ENCODE results near the gene TMPRSS13.
A peak's percentile ranks its signal among the peaks of the same experiment; 100 is the strongest.
"Not testable (repeated sequence)": the region's sequence is repeated elsewhere in the genome, so short reads cannot be mapped to it uniquely, and the experiment has no call there.

The TMPRSS13 gene

GRCh38 chr11:117950301-117950700 lies 21.1 kb upstream of the TMPRSS13 start:
- peak in 2 of 4 experiments; percentile 24 to 37 for DNase-seq

DNA sequence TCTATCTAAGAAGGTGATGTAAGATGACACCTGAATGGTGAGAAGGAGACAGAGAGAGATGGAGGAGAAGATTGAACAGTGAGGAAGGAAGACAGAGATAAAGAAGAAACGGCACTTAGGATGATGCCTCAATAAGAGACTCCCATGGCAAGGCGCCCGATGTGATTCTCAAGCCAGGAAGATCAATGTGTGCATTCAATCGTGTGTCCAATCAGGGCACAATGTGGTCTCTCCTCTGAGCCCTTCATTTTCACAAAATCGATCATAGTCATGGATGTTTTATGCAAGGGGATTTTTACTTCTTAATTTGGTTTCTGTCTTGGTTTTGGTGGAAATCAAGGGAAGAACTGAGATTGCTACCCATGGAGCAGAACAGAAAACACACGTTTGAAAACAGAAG lies 19.9 kb upstream of the TMPRSS13 start:
- DNase-seq: no peak

DNA sequence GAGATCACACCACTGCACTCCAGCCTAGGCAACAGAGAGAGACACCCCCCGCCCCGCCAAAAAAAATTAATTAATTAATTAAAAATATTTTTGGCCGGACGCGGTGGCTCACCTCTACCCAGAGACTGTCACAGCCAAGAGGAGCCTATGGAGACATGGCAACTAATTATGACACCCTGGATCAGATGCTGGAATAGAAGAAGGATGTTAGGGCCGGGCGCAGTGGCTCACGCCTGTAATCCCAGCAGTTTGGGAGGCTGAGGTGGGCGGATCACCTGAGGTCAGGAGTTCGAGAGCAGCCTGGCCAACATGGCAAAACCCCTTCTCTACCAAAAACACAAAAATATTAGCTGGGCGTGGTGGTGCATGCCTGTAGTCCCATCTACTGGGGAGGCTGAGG lies 19.3 kb upstream of the TMPRSS13 start:
- DNase-seq: not testable (repeated sequence)

- DNase-seq: not testable (repeated sequence)
Observed at GRCh38 chr11:117947751-117948150, 18.5 kb upstream of the TMPRSS13 start.

GRCh38 chr11:117946842-117947526 lies 17.8 kb upstream of the TMPRSS13 start:
- peak; percentile 64 to 79 (median 69) for DNase-seq

- no peak for DNase-seq
Observed at GRCh38 chr11:117946156-117946841, 17.1 kb upstream of the TMPRSS13 start.

DNA sequence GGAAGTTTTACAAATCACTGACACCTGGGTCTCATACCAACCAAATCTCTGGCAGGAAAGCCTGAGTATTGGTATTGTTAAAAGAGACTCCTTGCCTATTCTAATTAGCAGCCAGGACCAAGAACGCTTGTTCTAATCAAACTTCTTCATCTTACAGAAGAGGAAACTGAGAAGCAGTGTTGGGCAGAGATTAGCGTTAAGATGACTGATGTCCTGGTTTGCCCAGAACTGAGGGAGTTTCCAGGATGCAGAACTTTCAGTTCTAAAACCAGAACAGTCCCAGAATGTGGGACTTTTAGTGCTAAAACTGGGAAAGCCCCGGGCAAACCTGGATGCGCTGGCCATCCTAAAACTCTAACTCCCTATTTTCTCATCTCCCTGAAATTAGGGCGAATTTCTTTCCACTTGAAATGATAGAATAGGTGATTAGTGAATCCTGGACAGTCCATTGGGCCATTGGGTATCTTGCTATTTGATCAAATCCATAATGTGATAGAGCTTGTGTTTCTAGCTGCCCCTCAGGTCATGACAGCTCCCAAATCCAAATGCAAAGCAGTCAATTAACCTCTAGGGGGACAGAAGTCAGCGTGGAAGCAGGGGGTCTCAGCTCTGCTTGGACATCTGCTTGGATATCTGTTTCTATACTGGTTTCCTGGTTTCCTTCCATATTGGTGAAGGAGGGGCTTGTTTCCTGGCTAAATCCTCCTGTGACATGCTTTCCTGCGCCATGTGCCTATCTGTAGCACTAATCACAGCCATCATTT lies 16.0 kb upstream of the TMPRSS13 start:
- no peak for DNase-seq

GRCh38 chr11:117944554-117944953 lies 15.4 kb upstream of the TMPRSS13 start:
- DNase-seq: no peak

DNA sequence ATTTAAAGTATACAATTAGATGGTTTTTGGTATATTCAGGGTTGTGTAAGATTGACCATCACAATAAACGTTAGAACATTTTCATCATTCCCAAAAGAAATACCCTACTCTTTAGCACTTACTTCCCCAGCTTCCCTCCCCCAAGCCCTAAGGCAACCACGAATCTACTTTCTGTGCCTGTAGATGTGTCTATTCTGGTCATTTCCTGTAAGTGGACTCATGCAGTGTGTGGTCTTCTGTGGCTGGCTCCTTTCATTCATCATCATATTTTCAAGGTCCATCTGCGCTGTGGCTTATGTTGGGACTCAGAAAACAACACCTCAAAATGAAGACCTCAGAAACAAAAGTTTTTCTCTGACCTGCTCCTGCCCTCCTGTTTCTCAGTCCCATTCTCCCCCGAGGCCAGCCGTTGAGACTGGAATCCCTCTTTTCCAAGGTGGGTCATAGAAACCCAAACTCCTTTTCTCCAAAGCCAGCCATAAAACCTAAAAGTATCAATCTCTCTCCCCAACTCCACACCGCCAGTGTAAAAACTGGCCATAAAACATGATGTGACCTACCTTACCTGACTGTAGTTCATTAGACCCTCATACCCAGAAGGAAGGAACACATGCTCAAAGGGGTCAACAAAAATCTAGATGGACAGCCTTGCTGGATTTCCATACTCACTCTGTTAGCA lies 12.9 kb upstream of the TMPRSS13 start:
- DNase-seq: no peak

DNA sequence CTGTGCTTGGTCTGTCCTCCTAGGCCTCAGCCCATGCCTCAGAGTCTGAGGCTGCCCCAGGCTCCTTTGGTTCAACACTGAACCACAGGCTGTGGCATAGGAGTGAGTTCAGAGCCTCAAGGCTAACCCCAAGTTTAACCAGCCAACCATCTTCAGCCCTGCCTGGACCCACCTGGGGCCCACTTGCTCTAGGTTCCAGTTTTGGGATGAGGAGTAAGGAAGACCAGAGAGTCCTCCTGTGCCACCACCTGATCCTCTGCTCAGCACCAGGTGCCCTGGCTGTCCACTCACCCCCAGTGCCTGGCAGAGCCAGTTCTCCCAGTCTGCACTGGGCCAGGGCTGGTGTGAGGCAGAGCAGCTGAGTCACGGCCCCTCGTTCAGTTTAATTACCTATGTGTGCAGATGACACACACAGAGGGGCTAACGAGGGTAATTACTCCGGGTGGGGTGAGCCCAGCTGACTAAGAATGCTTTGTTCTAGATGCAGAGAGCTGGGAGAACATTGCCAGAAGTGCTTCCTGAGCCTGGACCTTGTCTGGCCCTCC lies 12.0 kb upstream of the TMPRSS13 start:
- no peak for DNase-seq

DNA sequence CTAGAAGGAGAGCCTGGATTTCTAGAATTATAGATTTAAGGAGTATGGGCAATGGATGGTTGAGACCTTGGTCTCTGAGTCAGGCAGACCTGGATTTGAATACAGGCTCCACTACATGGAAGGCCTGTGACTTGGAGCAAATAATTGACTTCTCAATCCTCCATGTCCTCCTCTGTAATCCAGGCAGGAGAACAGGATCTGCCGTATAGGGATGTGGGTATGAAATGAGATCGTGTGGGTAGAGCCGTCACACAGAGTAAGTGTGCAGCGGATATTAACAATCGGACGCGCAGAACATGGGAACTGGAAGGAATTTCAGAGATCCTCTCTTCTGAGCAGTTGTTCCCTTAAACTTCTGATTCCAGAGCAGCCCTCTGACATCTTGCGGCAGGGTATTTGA lies 11.5 kb upstream of the TMPRSS13 start:
- DNase-seq: no peak

GRCh38 chr11:117936973-117937372 lies 7.8 kb upstream of the TMPRSS13 start:
- DNase-seq: no peak

DNA sequence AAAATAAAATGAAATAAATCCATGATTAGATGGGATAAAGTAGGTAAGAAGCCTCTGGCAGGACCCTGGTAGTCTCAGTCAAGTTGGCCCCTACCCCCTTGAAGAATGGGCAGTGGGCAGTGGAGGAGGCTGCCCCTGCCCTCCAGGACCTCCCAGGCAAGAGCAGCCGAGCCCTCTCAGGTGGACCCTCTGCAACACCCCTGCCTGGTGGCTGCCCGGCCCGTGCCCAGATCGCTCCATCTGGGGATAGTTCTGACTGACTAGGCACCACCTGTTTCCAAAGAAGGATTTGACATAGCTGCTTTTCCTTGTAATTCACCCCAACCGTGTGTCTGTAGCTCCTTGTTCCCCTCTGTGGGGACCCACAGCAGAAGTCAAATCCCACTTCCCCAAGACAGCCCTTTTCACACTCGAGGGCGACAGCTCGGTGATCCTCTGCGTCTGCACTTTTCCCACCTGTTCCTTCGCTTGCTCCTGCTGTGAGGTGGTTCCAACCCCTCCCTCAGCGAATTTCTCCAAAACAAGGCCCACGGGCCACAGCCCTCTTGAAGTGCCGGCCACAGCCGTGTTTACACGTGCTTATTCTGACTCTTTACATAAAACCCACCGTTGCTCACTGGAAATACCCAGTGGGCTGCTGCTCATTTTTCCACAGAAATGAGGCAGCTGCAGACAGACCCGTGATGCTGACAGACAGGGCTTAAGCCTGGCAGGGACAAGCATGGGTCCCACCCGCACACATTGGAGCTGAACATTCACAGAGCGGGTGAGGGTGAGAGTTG lies 5.5 kb upstream of the TMPRSS13 start:
- no peak for DNase-seq

DNA sequence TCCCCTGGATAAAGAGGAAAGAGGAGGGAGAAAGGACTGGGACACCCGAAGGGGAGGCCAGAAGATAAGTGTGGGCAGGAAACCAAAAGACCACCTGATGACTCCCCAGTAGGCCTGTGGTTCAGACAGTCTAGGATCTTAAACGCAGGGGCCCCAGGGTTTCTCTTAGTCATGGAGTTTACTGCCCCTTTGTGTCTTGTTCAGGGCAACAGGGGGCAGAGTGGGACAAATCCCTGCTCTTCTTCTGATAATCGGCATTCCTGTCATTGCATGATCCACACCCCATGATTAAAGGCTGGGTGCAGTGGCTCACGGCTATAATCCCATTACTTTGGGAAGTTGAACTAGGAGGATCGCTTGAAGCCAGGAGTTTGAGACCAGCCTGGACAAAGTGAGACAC lies 4.7 kb upstream of the TMPRSS13 start:
- no peak for DNase-seq

DNA sequence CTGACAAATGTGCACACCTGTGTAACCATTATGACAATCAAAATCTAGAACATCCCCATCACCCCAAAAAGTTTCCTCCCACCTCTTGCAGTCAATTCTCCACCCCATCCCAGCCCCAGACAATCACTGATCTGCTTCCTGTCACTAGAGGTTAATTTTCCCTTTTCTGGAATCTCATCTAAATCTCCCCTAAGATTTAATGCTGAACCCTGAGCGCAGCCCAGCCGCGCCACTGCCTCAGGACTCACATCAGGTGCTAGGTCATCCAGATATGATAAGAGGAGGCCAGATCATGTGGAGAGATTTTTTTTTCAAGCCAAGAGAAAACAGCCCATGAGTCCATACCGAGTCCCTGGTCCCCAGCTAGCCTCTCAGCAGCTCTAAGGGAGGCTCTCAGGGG lies 4.3 kb upstream of the TMPRSS13 start:
- DNase-seq: no peak

DNA sequence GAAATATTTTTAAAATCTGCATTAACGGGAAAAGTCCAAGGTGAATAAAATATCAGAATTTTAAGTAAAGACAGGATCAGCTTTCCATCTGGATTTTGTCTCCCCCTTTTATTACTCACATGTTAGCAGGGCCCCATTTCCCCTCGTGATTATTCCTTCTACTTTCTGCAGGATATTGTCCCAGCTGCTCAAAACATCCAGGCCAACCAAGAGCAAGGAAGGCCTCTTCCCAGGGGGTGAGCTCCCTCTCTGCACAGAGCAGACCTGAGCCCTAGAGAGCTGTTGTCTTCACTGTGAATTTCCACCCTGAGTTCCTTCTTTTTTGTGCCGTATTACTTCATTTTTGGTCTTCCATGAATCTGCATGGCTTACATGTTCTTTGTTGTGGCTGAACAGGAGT lies 3.7 kb upstream of the TMPRSS13 start:
- DNase-seq: no peak

DNA sequence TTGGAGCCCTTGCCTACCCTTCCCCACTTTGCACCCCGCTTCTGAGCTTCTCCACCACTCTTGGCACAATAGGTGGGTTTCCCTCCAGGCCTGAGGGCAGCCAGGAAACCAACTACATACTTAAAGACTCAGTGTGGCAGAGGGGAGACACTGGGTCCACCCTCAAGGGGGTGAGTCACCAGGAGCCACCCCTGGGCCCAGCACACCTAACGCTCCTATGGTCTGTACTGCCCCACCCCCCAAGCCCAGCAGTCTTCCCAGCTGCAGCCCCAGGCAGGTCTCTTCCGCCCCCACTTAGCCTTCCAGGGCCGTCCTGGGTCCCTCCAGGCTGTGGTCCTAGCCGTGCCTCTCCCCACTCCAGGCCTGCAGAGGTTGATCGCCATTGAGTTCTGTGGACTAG lies 3.2 kb upstream of the TMPRSS13 start:
- DNase-seq: no peak

DNA sequence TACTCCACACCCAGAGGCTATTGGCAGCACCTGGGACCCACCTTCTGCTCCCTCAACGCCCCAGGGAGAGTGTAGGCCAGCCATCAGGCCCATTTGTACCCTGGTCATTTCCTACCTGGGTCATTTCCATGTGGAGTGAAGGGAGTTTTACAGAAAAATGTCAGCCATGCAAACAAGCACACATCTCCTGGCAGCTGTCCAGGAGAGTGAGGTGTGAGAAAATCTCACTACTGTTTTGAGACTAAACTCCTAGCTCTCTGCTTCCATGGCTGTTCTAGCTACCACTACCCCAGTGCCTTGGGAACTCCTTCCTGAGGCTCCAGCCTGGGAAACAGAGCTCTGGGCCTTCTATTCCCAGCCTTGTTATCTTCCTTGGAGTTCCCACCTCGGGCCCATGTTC lies 2.8 kb upstream of the TMPRSS13 start:
- peak in 1 of 4 experiments; percentile 17 for DNase-seq

GRCh38 chr11:117931331-117931950 lies 2.2 kb upstream of the TMPRSS13 start:
- DNase-seq: no peak

GRCh38 chr11:117930668-117931330 lies 1.6 kb upstream of the TMPRSS13 start:
- DNase-seq: no peak

DNA sequence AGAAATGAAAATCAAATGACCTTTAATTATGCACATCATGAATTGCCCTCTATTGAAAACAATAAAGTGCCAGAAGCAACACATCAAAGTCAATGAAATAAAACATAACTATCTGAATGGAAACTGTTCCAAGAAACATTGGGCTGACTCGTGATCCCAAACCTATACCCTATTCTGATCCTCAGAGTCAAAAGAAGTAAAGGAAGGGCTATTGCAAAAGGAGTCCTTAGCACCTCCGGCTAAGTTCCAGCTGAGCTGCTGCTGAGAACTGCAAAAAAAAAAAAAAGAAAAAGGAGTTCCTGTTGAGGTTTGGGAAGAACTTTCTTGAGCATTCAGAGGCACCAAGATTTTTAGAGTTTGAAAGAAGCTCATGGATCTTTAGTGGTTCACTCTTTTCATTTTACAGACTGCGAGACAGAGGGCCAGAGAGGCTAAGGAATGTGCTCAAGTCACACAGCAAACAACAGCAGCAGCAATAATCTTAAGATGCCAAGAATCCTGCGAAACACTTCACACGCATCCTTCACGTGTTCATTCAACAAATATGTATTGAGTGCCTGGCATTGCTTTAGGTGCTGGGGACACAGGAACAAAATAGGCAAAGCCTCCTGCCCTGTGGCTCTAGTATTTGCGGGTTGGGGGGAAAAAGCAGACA lies 841 bp upstream of the TMPRSS13 start:
- DNase-seq: no peak

All from activated CD4-positive, CD25-positive, alpha-beta regulatory T cell (primary cell).